ENCODE results near the gene KIF24.
"Not testable (repeated sequence)": the region's sequence is repeated elsewhere in the genome, so short reads cannot be mapped to it uniquely, and the experiment has no call there.

KIF24 gene, protein sequence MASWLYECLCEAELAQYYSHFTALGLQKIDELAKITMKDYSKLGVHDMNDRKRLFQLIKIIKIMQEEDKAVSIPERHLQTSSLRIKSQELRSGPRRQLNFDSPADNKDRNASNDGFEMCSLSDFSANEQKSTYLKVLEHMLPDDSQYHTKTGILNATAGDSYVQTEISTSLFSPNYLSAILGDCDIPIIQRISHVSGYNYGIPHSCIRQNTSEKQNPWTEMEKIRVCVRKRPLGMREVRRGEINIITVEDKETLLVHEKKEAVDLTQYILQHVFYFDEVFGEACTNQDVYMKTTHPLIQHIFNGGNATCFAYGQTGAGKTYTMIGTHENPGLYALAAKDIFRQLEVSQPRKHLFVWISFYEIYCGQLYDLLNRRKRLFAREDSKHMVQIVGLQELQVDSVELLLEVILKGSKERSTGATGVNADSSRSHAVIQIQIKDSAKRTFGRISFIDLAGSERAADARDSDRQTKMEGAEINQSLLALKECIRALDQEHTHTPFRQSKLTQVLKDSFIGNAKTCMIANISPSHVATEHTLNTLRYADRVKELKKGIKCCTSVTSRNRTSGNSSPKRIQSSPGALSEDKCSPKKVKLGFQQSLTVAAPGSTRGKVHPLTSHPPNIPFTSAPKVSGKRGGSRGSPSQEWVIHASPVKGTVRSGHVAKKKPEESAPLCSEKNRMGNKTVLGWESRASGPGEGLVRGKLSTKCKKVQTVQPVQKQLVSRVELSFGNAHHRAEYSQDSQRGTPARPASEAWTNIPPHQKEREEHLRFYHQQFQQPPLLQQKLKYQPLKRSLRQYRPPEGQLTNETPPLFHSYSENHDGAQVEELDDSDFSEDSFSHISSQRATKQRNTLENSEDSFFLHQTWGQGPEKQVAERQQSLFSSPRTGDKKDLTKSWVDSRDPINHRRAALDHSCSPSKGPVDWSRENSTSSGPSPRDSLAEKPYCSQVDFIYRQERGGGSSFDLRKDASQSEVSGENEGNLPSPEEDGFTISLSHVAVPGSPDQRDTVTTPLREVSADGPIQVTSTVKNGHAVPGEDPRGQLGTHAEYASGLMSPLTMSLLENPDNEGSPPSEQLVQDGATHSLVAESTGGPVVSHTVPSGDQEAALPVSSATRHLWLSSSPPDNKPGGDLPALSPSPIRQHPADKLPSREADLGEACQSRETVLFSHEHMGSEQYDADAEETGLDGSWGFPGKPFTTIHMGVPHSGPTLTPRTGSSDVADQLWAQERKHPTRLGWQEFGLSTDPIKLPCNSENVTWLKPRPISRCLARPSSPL (N-terminal part only)

DNA sequence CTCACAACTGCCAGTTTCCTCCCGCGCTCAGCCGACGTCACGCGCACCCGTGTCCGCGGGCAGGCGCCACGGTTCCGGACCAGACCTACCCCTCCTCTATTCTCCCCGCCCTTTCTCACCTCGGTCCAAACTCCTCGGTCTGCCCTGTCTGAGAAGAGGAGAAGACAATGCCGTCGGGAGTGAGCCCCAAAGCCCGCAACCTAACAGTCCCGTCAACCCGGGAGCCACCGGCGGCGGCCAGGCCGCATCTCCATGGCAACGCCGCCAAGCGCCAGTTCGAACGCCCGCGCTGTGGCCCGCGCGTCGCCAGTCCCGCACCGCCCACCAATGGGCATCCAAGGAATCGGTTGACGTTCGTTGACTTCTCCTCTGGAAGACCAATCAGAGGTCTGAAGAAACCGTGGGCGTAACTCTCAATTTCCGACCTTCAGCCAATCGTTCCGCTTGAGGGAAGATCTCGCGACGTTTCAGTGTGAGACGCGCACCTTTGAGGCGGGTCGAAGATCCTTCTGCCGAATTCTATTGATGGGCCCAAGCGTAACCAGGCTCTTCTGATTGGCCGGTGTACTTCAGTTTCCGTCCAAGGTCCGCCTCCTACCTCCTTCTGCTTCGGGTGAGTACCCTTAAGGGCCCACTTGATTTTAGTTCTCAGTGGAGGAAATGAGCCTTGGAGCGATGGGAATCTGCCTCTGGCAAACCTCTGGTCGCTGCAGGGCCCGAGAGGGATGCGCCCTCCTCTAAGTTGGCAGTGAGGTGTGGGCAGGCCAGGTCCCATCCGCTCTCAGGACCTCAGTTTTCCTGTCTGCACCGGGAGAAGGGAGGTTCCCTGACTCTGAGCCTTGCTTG is at the start of gene KIF24, which contains the start of gene NUDT2:
TSS of gene KIF24 (minus strand) at position 282 of the 846 bp plus-strand sequence. CDS start 17,922 bp downstream, outside the sequence.
TSS of gene NUDT2 (plus strand) at position 583 of the 846 bp plus-strand sequence. CDS start 9,471 bp downstream, outside the sequence.
- DNase-seq (ENCODE audit: low read depth): peak; percentile 93

DNA sequence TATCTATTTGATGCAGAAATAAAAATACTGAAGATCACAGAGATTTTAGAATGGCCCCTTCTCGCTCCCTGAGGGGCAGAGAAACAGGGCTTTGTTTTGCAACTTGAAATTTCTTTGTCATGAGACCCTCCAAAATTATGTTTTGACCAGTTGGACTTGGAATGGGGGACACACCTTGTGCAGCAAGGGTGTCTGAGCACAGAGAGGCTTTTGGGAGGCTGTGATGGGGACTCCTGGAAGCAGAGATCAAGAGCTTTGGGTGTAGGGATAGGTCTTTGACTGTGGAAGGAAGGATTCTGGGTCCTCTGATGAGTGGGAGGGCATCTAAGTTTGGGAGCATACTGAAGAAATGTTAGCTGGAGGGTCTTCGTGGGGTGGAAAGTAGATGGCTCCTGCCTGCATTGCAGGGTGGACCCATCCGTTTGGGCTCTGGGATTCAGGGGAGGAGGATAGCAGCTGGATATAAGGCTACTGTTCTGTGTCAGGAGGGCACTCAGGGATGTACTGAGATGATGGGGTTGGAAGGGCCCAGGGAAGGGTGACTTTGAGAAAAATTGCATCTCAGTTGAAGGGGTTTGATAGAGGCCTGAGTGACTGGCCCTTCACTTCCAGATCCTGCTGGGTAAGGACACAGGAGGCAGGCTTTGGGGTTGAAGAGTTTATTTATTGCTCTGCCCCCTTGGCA is 49.5 kb upstream of the KIF24 start:
- no peak for DNase-seq (ENCODE audit: low read depth)

DNA sequence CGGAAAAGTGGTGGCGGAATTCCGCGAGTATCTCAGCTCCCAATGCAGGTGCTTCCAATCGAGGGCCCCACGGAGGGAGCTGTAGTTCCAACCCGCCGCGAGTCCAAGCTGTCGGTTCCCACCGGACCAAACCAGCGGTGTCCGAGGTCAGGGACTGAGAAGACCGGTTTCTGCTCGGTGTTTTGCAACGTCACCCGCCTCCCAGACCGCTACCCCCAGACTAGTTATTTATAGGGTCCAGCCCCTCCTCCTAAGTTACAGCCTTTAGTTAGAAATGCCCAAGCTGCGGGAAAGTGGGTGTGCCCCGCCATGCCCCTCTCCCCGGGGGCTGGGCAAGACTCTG is 48.3 kb upstream of the KIF24 start:
- DNase-seq (ENCODE audit: low read depth): no peak

DNA sequence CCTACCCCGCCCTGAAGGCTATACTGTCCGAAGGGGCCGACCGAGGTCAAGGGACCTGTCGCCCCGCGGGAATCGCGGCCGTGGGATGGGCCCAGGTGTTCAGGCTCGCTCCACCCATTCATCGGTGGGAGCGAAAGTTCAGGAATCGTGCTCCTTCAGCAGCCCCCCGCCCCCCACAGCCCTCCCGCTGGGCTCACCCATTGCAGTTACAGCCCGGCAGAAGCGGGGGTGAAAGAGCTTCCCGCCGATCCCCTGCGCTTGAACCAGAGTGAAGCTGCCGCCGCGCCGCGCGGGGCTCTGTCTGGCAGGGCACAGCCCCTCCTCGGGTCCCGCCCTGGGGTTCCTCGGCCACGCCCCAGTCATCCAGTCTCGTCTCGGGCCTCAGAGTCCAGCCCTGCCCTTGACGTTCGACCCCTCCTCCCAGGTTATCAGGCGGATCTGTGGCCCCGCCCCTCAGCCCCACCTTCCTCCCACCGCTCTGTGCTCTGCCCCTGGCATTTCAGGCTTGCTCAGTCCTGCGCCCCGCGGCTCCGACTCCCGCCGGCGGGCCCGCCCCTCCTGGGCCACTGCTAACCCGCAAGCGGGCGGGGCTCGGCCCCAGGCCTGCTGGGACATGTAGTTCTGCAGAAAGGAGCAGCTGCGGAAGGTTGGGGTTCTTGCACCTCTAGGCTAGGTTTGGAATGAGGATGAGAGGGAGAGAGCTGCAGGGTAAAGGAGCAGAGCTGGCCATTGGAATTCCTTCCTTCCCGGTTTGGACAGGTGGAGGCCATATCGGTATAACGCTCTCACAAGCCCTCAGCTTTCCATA is 47.7 kb upstream of the KIF24 start, which contains the start of gene MYORG:
TSS of gene MYORG (minus strand) at position 303 of the 808 bp plus-strand sequence. CDS start 3,955 bp downstream, outside the sequence.
- peak; percentile 96 for DNase-seq (ENCODE audit: low read depth)

DNA sequence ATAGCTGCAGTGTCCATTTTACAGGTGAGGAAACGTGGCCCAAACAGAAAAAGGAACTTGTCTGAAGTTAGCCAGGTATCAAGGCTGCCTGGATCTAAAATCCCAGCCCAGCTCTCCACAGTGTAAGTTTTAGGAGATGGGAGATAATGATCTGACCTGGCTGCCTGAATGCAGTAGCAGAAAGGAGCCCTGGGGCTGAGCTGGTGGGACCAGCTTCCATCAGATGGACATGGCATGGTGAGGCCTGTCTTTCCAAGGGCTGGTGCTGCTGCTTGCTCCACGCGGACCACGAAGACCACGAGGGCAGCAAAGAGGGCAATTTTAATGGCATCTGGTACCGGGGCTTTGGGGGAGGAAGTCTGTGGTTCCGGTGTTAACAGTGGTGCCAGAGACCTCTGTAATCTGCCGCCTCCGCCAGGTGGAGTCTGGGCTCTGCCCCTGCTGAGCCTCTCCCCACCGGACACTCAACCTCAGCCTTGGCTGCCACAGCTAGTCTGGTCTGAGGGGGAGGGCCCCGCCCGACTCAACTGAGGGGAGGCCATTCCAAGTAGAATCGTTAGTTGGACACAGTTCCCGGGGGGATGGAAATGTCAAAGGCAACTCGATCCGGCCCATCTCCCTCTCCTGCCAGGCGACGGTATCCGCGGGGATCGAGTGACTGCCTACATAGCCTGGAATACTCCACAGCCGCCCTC is 47.0 kb upstream of the KIF24 start:
- DNase-seq (ENCODE audit: low read depth): no peak

DNA sequence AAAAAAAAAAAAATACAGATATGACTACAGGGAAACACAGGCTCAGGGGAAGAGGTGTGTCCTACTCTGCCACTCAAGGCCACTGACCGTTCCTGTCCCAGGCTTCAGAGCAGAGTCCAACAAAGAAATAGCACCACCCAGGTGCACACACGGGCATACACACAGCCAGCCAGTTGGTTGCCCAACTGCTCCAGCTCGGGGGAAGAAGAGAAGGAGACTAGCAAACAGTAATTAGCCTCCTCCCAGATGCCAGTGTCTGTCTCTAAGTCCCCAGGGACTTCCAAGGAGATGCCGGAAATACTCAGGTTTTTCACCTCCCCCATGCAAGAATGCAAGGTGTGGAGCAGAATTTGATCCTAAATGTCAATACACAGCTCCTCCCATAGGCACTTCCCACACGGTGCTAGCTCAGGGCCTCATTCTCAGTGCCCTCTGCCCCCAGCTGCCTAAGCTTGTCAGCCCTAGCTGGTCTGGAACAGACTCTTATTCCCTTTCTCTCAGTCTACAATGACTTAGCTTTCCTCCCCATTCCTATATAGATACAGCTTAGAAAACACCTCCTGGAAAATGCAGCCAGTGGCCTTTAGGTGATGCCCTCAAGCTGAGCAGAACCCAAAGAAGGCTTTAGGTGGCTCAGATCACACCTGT is 46.0 kb upstream of the KIF24 start:
- DNase-seq (ENCODE audit: low read depth): no peak

DNA sequence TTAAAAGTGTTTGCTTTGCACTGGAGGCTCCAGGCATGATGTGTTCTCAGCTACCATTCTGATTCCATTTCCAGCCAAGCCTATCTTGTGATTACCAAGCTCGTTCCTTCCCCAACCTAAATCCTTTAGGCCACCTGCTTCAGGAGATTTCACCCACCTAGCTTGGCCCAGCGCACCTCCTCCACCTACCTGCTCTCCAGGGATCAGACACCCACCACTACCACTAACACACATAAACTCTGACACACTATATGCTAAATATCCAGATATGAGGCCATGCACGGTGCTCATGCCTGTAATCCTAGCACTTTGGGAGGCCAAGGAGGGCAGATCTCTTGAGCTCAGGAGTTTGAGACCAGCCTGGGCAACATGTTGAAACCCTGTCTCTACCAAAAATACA is 45.3 kb upstream of the KIF24 start:
- DNase-seq (ENCODE audit: low read depth): no peak

DNA sequence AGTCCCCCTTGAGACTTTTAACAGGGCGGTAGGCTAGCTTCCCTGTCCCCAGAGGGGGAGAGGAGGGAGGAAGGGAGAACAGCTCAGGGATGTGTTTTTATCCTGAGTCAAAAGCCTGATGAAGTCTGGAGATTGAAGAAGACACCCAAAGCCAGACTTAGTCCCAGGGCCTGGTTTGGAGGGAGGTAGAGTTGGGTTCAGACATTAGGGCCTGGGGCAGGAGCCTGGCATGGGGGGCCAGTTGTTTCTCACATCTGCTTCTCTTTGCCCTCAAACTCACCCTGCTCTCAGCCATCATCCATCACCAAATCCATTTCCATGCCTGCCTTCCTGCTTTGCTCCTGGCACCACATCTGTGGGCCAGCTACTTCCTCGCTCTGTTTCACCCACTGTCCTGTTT is 44.7 kb upstream of the KIF24 start:
- DNase-seq (ENCODE audit: low read depth): no peak

DNA sequence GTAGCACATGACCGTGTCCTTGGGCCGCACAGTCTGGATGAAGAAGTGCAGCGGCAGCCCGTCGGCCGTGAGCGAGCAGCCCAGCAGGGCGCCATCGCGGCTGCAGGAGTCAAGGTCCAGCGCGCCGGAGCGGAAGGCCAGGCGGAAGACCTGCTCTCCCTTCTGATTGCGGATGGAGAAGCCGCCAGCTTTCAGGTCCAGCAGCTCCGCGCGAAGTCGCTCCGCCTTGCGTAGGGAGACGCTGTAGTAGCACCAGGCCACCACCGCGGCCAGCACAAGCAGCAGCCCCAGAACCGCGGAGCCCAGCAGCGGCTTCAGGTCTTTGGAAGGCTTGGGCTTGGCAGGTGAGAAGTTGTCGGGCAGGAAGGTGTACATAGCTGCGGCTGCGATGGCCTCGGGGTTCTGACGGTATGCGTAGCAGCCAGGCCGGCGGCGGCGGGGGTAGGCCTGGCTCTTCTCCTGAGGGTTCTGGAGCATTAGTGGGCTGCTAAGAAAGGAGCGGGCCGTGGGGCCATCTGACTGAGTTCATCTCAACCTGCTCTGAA is 43.5 kb upstream of the KIF24 start:
- DNase-seq (ENCODE audit: low read depth): no peak

DNA sequence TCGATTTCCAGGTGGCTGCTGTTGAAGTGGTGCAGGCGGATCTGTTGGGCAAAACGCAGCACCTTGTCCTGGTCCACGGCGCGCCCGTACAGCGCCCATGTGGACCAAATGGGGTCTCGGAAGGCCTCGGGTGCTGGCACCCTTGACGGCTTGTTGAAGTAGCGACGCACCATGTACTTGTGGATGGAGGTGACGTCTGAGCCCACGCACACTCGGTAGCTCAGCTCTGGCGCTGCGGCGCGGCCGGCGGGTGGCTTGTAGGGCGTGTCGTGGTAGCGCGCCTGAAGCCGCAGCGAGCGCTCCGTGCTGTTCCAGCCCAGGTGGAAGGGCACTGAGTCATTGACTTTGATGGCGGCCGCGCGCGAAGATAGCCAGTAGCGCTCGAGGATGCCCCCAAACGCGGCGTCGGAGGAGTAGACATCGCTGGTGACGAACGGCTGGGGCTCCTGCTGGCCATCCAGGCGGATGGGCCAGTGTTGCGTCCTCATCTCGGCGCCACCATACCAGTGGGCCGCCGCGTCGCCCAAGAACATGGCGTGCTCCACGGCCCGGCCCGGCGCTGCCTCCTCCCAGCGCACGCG is 42.9 kb upstream of the KIF24 start:
- DNase-seq (ENCODE audit: low read depth): no peak

DNA sequence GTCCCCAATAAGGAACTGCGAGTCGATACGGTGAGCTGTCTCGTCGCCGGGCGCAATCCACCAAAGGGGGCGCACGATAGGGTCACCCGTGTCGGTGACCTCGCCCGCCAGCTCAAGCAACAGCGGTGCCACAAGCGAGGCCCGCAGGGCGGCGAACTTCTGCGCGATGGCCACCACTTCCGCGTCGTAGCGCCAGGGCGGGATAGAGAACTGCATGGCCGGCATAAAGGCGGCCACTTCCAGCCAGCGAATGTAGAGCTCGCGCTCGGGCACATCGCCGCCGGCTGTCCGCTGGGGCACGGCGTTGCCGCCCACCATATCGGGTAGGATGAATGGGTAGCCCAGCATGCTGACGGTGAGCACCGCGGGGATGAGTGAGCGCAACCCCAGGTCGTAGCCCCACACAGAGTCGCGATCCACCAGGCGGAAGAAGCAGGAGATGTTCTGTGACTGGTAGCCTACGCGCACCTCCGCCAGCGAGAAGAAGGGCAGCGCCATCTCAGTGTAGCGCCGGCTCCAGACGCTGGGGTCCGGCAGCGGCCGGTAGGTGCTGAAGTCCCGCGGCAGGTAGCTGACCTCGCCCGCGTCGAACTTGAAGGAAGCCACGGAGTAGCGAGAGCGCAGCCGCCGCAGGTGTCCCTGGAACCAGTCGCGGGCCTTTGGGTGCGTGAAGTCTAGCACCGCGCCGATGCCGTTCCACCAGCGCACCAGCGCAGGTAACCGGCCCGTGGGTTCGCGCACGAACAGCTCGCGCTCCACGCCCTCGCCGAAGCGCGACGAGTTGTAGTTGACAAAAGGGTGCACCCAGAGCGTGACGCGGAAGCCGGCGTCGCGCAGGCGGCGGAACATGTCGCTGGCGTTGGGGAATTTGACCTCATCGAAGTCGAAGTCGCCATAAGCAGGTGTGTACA is 42.2 kb upstream of the KIF24 start:
- no peak for DNase-seq (ENCODE audit: low read depth)

DNA sequence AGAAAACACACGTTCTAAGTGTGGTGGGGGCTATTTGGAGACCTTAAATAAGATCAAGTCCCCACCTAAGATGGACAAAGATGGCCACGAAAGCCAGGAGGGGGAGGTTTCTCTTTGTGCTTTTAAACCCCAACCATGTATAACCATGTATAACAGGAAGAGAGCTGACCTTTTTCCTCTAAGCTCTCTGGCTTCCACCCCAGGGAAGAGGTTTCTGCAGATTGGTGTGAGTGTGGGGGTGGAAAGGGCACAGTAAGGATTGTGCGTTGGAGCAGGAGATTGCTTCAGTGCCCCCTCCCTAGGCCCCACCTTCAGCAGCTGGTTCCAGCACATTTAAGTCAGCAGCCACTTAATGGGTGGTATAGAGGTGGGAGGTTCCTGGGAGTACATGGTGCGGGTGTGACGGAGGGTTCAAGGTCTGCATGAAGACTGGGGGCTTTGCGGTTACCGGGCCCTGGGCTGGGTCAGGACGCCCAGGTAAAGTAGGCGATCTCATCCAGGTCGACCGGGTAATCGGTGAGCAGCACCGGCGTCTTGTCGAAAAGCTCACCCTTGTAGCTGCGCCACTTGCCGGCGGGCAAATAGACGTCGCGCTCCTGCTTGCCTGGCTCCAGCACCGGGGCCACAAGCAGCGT is 41.4 kb upstream of the KIF24 start:
- no peak for DNase-seq (ENCODE audit: low read depth)

DNA sequence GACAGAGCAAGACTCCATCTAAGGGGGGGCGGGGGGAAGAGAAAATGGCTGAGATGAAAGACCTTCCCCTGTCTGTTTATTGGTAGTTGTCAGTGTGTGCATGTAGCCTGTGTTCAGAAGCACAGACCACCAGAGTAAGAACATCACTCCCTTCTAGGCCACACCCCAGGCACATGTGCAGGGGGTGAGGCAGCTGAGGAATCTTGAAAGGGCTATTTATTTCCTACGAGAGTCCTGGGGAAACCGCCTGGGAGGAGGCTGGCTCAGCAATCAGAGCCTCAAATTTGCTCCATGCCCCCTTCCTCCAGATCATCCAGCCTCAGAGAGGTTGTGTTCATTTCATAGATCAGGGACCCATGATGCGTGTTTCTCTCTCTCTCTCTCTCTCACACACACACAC is 40.6 kb upstream of the KIF24 start:
- DNase-seq (ENCODE audit: low read depth): no peak

DNA sequence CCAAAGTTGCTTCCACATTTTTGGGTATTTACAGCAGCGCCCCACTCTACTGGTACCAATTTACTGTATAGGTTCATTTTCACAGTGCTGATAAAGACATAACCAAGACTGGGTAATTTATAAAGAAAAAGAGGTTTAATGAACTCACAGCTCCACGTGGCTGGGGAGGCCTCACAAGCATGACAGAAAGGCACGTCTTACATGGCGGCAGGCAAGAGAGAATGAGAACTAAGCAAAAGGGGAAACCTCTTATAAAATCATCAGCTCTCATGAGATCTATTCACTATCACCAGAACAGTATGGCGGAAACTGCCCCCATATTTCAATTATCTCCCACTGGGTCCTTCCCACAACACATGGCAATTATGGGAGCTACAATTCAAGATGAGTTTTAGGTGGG is 39.7 kb upstream of the KIF24 start:
- DNase-seq (ENCODE audit: low read depth): not testable (repeated sequence)

DNA sequence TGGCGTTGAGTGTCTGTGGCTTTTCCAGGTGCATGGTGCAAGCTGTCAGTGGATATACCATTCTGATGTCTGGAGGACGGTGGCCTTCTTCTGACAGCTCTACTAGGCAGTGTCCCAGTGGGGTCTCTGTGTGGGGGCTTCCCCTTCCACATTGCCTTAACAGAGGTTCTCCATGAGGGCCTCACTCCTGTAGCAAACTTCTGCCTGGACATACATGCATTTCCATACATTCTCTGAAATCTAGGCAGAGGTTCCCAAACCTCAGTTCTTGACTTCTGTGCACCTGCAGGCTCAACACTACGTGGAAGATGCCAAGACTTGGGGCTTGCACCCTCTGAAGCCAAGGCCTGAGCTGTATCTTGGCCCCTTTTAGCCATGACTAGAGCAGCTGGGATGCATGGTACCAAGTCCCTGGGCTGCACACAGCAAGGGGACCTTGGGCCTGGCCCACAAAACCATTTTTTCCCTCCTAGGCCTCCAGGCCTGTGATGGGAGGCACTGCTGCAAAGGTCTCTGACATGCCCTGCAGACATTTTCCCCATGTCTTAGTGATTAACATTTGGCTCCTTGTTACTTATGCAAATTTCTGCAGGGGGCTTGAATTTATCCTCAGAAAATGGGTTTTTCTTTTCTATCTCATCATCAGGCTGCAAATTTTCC is 38.8 kb upstream of the KIF24 start:
- not testable (repeated sequence) for DNase-seq (ENCODE audit: low read depth)

DNA sequence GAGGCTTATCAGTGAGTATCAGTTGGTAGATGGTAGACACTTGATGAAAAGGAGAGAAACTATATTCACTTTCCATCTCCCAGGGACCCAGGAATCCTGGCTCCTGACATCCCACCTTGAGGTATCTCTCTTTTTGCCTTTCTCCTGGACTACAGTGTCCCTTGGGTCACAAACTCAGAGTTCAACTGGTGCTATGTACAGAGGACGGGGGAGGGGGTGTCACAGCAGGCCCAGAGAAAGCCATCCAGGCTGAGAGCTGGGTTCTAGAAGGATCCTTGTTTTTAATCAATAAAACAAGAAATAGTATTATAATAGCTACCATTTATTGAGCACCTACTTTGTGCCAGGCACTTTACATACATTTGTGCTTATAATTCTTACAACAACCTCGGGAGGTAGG is 37.3 kb upstream of the KIF24 start:
- DNase-seq (ENCODE audit: low read depth): no peak
